ENCODE data around the gene DAP.
"Not testable (repeated sequence)": the region's sequence is repeated elsewhere in the genome, so short reads cannot be mapped to it uniquely, and the experiment has no call there.

The DAP gene

DNA sequence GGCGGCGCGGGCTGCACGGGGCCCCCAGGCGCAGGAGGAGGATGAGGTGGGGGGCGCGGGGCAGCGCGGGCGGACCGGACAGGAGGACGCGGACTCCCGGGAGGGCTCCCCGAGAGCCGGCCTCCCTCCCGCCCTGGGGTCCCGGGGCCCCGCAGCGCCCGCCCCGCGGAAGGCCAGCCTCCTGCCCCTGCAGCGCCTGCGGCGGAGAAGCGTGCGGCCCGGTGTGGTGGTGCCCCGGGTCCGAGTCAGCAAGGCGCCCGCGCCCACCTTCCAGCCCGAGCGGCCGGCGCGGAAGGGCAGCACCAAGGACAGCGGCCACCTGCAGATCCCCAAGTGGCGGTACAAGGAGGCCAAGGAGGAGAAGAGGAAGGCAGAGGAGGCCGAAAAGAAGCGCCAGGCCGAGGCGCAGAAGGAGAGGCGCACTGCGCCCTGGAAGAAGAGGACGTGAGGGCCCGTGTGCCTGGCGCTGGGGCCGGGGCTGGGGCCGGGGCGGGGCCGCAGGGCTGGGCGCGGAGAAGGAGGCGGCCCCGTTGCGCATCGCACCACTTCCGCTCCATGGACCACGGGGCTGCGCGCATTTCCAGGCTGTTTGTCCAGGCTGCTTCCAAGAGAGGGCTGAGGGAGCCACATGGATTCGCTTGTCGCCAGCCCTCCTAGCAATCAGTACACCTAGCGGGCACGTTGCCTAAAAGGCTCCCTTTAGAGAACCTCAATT is 111.2 kb downstream of the DAP start:
- no peak for DNase-seq

- DNase-seq = no peak
These were observed 112.0 kb downstream of the DAP start for GRCh38 chr5:10648806-10649665.

DNA sequence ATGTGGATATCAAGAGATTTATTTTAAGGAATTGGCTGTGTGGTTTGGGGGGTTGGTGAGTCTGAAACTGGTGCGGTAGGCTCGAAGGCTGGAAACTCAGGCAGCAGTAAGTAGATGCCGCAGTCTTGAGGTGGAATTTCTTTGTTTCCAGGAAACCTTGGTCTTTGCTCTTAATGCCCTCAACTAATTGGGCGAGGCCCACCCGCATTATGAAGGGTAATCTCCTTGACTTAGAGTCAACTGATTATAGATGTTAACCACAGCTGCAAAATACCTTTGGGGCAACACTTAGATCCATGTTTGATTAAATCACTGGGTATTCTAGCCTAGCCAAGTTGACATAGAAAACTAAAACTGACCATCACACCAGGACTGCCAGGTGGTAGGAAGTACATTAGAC is 113.4 kb downstream of the DAP start:
- DNase-seq = no peak

DNA sequence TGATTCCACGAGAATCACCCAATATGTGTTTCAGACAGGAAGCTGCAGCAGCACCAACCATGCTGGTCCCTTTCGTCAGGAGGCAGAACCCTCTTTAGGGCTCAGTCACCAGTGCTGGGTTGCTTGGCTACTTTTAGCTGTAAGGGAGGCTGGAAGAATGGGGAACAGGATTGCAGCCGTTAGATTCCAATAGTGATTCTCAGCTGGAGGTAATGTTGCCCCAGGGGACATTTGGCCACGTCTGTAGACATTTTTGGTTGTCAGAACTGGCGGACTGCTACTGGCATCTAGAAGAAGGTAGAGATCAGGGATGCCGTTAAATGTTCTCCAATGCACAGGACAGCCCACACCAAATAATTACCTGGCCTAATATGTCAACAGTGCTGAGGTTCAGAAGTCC is 115.4 kb downstream of the DAP start:
- no peak for DNase-seq

- no peak for DNase-seq
These were observed 115.9 kb downstream of the DAP start for GRCh38 chr5:10645146-10645545.

GRCh38 chr5:10644192-10644591 is 116.8 kb downstream of the DAP start:
- DNase-seq = no peak

DNA sequence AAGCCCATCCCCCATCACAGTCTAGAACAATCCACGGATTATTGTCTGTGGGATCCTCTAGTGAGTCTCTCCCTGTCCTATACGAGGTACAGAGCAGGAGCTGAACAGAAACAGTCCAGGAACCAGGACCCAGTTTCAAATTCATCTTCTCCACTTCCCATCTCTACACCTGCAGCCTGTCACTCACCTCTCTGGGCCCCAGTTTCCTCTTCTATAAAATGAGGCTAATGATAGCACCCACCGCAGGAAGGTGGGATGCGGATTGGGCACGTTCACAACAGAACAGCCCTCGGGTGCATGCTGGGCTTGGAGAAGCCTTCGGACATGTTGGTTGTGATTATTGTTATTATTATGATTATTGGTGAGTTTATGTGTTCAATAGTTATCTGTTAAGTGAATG is 118.7 kb downstream of the DAP start:
- no peak for DNase-seq

DNA sequence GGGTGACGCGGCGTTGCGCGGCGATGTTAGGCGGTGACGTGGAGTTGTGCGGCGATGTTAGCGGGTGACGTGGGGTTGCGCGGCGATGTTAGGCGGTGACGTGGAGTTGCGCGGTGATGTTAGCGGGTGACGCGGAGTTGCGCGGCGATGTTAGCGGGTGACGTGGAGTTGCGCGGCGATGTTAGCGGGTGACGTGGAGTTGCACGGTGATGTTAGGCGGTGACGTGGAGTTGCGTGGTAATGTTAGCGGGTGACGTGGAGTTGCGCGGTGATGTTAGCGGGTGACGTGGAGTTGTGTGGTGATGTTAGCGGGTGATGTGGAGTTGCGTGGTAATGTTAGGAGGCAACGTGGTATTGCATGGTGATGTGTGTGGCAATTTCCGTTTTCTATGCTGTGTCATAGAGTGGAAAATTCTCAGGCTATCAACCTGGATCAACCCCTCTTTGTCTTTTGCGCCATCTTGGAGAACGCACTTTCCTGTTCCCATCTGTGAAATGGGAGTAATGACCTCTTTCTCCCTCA is 121.1 kb downstream of the DAP start:
- no peak for DNase-seq

GRCh38 chr5:10638723-10639122 is 122.3 kb downstream of the DAP start:
- DNase-seq = not testable (repeated sequence)

- DNase-seq = no peak
These were observed 123.1 kb downstream of the DAP start for GRCh38 chr5:10637944-10638343.

- DNase-seq = no peak
These were observed 124.5 kb downstream of the DAP start for GRCh38 chr5:10636363-10637142.

GRCh38 chr5:10635867-10636350 is 125.1 kb downstream of the DAP start:
- peak; percentile 48 for DNase-seq

DNA sequence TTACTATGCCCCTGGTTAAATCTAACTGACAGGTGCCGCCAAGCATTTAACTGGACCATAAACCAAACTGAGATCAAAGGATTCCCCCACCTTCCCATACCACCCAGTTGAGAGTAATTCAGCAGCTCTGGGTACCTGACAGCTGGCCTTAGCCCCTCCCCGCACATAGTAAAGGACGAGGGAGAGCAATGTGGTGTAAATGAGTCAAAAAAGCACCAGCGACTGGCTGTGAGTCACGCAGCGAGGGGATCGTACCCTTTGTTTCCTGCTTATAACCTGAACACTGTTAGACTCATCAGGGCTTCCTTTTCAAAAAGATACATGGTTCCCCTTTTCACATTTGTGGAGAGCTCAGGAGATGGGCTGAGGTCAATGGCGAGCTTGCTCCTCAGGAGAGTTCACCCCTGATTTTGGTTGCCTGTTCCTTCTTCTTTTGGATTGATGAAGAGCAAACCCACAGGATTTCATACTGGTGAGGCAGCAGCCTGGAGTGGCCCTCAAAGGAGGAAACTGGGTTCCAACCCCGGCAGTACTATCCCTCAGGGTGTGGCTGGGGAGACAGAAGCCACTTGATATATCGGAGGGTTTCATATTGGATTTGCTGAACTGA is 125.7 kb downstream of the DAP start:
- peak; percentile 88 for DNase-seq

DNA sequence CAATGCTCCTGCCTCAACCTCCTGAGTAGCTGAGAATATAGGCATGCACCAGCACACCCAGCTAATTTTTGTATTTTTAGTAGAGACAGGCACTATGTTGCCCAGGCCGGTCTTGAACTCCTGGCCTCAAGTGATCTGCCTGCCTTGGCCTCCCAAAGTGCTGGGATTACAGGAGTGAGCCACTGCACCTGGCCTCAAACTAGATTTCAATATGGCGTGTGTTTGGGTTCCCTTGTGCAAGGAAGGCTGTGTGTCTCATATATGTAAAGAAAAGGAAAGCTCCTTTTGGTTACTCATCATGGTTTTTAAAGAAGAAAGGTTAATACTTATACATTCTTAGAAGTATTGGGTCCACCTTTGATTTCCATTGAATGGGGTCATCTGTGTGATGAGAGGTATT is 126.5 kb downstream of the DAP start:
- peak; percentile 30 for DNase-seq

GRCh38 chr5:10634050-10634449 is 127.0 kb downstream of the DAP start:
- DNase-seq = no peak

- DNase-seq = peak; percentile 57
These were observed 127.6 kb downstream of the DAP start for GRCh38 chr5:10633271-10634049.

DNA sequence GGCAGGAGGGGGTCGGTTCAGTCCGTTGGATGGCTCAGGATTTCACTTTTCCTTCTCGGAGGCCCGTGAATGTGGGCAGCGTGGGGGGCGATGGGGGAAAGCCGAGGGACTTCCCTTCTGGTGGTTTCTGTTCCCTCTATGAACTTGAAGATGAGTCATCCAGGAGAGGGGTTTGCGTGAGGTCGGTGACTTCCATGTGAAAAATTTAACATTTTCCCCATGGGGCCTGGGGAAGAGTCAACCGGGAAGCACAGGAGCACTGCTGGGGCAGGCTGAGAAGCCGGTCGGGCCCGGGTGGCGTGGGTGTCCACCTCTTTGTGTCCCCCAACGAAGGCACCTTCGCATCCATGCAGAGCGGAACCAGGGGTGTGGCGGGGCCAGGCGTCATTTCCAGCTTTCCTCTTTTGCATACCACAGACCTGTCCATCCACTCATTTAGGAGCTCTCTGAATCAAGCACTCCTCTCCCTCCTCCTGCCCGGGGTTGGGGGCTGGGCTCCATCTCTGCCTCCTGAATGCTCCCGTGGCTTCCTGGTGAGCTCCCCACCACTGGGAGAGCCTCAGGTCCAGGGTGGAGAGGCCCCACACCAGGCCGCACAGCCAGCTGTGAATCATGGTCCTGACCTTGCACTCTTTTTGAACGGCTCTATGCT is 128.8 kb downstream of the DAP start:
- DNase-seq = peak; percentile 76

GRCh38 chr5:10631316-10631996 is 129.6 kb downstream of the DAP start:
- no peak for DNase-seq

- DNase-seq = not testable (repeated sequence)
These were observed 130.3 kb downstream of the DAP start for GRCh38 chr5:10630744-10631143.

DNA sequence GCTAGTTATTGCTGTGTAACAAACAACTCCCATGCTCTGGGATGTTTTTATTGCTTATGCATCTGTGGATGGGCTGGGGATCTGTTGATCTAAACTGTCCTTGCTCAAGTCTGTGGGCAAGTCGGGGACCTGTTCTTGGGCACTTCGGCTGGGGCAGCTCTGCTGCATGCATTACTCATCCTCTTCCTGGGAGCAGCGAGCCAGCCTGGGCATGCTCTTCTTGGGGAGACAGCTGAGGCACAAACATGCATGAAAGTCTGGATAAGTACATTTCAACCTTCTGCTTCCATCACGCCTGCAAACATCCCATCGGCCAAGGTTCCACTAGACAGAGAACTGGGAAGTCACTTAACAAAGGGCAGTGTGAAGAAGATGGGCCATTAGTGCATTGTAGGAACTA is 130.9 kb downstream of the DAP start:
- no peak for DNase-seq

- DNase-seq = no peak
These were observed 131.4 kb downstream of the DAP start for GRCh38 chr5:10629682-10630081.
